Measurements from ENCODE around the gene SSNA1.

The SSNA1 gene

GRCh38 chr9:137185921-137186320, 2.6 kb upstream of the SSNA1 start:
- no peak for DNase-seq

- DNase-seq: no peak
Measured at GRCh38 chr9:137186385-137186784, 2.1 kb upstream of the SSNA1 start.

GRCh38 chr9:137187386-137187785, 1.1 kb upstream of the SSNA1 start:
- DNase-seq: no peak

- no peak for DNase-seq
Measured at GRCh38 chr9:137188086-137188489, 388 bp upstream of the SSNA1 start.

GRCh38 chr9:137189297-137190295, 1.1 kb downstream of the SSNA1 start:
- no peak for DNase-seq

GRCh38 chr9:137190315-137190856, 1.9 kb downstream of the SSNA1 start:
- no peak for DNase-seq

- no peak for DNase-seq
Measured at GRCh38 chr9:137191245-137191644, 2.8 kb downstream of the SSNA1 start.

- DNase-seq: no peak
Measured at GRCh38 chr9:137191691-137192447, 3.4 kb downstream of the SSNA1 start.

GRCh38 chr9:137192448-137192780, 3.9 kb downstream of the SSNA1 start:
- DNase-seq: no peak

GRCh38 chr9:137192859-137193258, 4.4 kb downstream of the SSNA1 start:
- no peak for DNase-seq

GRCh38 chr9:137193771-137194170, 5.3 kb downstream of the SSNA1 start:
- DNase-seq: no peak

- no peak for DNase-seq
Measured at GRCh38 chr9:137194388-137194787, 5.9 kb downstream of the SSNA1 start.

- no peak for DNase-seq
Measured at GRCh38 chr9:137194909-137195308, 6.4 kb downstream of the SSNA1 start.

GRCh38 chr9:137195525-137196220, 7.2 kb downstream of the SSNA1 start:
- DNase-seq: no peak

GRCh38 chr9:137198051-137198901, 9.8 kb downstream of the SSNA1 start:
- no peak for DNase-seq

GRCh38 chr9:137198902-137199283, 10.4 kb downstream of the SSNA1 start:
- no peak for DNase-seq

- no peak for DNase-seq
Measured at GRCh38 chr9:137199411-137200121, 11.1 kb downstream of the SSNA1 start.

GRCh38 chr9:137200311-137201204, 12.1 kb downstream of the SSNA1 start, which contains the start of gene TPRN:
Gene TPRN, minus strand, starts transcription at chr9:137200741. Its CDS starts 30 bp downstream, at chr9:137200711.
- peak; percentile 98 for DNase-seq

- DNase-seq: no peak
Measured at GRCh38 chr9:137201205-137201868, 12.9 kb downstream of the SSNA1 start.

- no peak for DNase-seq
Measured at GRCh38 chr9:137202966-137203365, 14.5 kb downstream of the SSNA1 start.
